NCI-H526 (cell line): Measurements from ENCODE around the gene AGPAT3.

Experiments
- DNase-seq, 2 experiments: peaks; one replicate each; lab custom pipeline; 2025; lab: John Stamatoyannopoulos, UW

The AGPAT3 gene

GRCh38 chr21:43994646-43995045 is 129.6 kb downstream of the AGPAT3 start:
- no peak for DNase-seq

GRCh38 chr21:43995521-43996105 is 130.6 kb downstream of the AGPAT3 start:
- no peak for DNase-seq

DNA sequence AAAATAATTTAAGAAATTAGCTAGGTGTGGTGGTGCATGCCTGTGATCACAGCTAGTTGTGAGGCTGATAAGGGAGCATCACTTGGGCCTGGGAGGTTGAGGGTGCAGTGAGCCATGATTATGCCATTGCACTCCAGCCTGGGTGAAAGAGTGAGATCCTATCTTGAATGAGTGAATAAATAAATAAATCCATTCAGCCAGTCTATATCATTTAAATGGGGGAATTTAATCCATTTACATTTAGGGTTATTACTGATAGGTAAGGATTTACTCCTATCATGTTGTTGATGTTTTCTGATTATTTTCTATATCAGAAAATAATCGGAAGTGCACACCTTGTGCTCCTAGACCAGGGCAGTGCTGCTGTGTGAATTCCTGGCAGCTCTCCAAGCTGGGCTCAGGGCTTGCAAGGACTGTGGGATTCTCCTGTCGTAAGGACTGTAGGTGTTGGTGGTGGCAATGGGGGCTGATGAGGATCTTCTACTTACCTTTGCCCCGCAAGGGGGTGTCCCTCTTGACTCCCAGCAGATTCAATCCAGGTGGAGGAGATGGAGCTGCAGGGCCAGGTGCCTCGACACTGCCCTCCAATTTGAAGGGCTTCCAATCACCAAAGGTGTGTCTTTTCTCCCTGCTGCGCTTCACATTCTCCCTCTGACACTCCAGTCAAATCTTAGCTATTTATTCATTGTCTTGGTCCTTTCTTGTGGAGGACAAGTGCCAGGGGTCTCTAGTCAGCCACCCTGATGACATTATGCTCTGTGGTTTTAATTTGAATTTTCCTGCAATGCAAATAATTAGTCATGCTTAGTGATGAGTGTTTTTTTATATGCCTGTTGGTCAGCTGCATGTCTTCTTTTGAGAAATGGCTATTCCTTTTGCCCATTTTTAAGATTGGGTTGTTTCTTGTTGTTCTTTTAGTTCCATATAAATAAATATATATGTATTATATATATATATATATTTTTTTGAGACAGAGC is 133.0 kb downstream of the AGPAT3 start:
- DNase-seq = peak in 1 of 2 experiments; percentile 12

GRCh38 chr21:44000360-44000759 is 135.3 kb downstream of the AGPAT3 start:
- DNase-seq = no peak

DNA sequence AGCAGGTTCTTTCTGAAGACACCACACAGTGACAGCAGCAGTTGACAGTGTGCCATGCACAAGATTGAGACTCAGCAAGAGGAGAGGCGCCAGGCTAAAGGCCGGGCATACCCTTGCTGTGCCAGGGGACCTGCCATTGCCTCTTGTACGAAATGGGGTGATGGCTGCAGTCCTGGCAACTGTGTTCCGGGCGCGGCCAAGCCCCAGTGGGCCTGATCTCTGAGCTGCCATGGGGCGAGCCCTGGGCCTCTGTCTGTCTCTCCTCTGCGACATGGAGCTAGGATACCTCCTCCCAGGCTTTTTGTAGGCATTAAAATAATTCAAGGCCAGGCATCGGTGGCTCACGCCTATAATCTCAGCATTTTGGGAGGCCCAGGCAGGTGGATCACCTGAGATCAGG is 137.5 kb downstream of the AGPAT3 start:
- no peak for DNase-seq

DNA sequence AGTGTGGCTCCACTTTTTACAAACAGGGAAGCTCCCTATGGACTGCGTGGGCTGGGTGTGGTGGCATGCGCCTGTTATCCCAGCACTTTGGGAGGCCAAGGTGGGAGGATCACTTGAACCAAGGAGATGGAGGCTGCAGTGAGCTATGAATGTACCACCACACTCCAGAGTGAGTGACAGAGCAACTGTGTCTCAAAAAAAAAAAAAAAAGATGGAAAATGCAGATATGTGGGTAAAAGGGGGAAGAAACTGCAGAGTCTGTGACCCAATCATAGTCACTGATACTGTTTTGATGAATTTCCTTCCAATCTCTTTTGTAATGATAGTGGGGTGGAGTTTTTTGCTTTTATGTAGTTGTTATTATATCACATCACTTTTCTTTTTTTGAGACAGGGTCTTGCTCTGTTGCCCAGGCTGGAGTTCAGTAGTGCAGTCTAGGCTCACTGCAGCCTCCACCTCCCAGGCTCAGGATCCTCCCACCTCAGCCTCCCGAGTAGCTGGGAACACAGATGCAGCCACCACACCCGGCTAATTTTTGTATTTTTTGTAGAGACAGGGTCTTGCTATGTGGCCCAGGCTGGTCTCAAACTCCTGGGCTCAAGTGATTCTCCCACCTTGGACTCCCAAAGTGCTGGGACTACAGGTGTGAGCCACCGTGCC is 138.4 kb downstream of the AGPAT3 start:
- DNase-seq = no peak

DNA sequence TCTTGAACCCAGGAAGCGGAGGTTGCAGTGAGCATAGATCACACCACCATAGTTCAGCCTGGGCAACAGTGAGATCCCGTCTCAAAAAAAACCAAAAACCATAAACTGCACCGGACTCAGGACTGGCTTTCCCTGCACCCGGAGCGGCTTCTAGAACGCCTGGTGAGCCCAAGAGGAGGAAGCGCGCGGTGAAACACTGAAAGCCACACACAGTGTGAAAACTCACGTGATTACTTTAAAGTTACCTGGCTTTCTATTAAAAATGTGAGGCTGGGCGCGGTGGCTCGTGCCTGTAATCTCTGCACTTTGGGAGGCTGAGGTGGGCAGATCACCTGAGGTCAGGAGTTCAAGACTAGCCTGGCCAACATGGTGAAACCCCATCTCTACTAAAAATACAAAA is 140.0 kb downstream of the AGPAT3 start:
- no peak for DNase-seq

DNA sequence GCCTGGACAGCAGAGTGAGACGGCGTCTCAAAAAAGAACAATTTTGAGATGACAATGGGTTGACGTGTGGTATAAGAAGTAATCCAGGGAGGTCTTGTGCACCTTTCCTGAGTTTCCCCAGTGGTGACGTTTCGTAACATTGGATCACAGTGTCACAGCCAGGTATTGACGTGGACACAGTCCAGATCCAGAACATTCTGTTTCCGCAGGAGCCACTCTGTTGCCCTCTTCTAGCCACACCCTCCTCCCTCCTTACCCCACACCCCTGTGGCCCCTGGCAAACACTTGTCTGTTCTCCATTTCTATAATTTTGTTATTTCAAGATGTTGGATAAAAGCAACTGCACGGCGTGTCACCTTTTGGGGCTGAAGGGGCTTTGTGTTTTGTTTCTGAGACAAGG is 140.6 kb downstream of the AGPAT3 start:
- DNase-seq = no peak

- DNase-seq = no peak
Measured at GRCh38 chr21:44006017-44006619, 141.1 kb downstream of the AGPAT3 start.

GRCh38 chr21:44006656-44007055 is 141.6 kb downstream of the AGPAT3 start:
- DNase-seq = no peak

DNA sequence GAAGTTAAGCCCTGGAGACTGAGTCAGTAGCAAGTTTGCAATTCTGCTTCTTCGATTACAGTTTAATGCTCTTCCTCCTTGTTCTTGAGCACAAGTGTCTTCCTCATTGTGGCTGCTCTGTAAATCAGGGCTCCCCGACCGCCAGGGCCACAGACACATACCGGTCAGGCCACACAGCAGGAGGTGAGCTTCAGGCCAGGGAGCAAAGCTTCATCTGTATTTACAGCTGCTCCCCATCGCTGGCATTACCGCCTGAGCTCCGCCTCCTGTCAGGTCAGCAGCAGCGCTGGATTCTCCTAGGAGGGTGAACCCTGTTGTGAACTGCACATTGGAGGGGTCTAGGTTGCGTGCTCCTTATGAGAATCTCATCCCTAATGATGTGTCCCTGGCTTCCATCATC is 145.4 kb downstream of the AGPAT3 start:
- DNase-seq = peak in 1 of 2 experiments; percentile 11

DNA sequence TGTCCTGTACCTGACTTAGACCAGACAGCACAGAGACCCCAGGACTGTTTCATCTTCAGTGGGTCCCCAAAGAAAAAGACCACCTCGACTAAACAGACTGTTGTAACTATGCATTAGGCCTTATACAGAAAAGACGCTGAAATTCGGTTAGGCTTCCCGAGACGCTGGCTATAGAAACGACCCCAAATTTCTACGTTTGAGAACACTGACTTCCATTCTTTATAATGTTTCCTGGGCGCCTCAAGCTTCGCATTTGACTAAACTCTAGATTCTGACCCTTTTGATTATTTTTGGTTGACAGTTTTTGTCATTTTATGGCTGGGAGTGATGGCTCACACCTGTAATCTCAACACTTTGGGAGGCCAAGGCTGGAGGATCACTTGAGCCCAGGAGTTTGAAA is 146.1 kb downstream of the AGPAT3 start:
- DNase-seq = no peak

GRCh38 chr21:44011579-44012473 is 146.8 kb downstream of the AGPAT3 start, which contains the start of gene TRAPPC10:
TSS of gene TRAPPC10 (plus strand) at chr21:44012309. CDS start at chr21:44012494, 185 bp downstream.
- DNase-seq = peak; percentile 29 to 91

DNA sequence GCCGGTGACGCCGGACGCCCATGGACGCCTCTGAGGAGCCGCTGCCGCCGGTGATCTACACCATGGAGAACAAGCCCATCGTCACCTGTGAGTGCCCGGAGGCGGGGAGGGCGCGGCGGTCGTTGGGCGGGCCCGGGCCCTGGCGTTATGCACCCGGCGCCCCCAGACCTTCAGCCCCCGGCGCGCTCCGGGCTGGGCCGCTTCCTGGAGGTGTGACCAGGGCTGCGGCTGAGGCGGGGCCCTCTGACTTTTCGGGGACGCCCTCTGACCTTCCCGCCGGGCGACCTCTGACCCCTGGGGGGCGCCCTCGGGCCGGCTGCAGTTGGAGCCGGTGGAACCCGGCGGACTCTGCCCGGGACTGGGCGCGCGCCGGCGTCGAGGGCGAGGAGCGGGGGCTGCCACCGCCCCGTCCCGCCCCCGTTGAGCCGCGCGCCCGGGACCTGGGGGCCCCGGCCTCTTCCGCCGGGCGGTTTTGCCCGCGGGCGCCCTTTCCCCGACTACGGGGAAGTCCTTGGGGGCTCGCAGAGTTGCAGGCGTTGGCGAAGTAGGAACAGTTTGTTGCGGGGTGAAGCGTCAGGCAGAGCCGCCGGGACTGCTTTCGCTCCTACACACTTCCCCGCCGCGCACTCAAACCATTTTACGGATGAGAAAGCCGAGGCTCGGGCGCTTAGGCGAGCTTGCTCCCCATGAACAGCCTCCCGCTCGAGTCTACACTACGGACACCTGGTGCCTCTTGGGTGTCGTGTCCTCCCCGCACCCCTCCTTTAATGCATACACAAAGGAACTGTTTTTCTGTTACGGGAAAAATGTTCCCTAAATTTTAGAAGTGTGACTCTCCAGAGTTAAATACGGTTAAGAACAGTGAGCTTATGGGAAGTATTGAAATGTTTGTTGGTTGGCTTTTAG is 147.7 kb downstream of the AGPAT3 start:
- DNase-seq = peak; percentile 10 to 76

DNA sequence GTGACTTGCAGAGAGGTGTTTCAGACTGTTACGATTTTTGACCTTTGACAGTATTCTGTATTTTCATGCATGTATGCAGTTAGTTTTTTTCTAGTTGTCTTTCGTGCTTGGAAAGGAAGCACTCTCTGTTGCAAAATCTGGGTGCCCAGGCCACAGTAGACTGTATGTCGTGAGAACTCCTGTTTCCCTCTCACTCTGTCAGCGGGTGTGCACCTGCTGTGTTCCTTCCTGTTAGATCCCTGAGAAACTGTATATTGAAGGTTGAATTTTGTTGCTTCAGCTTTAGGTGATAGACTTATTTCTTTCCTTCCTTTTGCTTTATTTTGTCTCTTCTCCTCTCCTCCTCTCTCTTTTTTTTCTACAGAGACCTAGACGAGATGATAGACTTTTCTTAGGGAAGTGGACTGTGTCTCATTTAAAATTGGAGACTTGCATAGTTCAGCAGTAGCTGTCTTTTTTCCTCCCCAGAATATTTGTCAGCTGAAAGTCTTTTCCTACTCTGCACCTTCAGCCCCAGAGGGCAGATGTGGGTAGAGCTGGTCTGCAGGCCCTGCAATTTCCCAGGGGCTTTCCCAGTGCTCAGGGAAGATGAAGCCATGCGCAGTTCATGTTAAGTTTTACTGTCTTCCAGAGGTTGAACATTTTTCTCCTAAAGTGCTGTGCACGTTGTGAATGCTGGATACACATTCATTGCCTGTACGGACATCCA is 148.5 kb downstream of the AGPAT3 start:
- no peak for DNase-seq

DNA sequence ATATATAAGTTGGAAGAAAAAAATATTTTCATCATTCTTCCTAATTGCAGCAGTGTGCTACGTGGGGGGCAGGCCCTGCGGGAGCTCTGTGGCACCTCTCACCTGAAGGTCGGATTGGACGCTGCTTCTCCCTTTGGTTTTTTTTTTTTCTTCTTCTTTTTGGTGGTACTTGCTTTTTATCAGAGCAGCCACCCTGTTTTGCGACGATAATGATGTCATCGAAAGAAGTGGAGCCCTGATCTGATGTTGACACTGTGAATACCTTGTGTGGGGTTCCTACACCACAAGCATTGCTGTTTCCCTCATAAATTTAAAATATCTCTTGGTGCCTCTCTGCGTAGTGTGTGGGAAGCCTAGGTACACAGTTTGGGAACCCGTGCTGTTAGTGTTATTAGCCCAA is 152.6 kb downstream of the AGPAT3 start:
- DNase-seq = no peak

GRCh38 chr21:44018127-44018526 is 153.1 kb downstream of the AGPAT3 start:
- DNase-seq = no peak

- no peak for DNase-seq
Measured at GRCh38 chr21:44018813-44019567, 154.0 kb downstream of the AGPAT3 start.

DNA sequence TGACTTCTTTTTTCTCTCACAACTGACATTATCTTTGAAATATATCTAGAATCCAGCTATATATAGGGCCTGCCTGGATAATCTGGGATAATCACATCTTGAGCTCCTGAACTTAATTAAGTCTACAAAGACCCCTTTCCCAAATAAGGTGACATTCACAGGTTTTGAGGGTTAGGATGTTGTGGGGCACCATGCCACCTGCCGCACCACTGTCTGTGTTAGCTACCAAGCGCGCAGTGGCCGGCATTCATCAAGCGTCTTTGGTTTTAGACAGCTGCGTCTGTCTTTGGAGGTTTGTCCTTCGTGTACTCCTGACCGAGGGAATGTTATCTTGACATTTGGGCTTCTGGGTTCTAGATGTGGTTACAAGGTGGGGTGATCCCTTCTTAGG is 154.5 kb downstream of the AGPAT3 start:
- DNase-seq = no peak
